Measurements from ENCODE around the gene CASP8. TPM values are rescaled to one million over a fixed set of nuclear protein-coding genes. Genes with fewer than 3 reads are reported as not detected.
A peak's percentile ranks its signal among the peaks of the same experiment; 100 is the strongest.

CASP8 gene
- total and polyA plus RNA-seq, 9 of the 15 experiments (the other 6 are each of a cell fraction or from before 2014, with no cell fraction given), result 10.2 to 31.4 (median 19.4) TPM

DNA sequence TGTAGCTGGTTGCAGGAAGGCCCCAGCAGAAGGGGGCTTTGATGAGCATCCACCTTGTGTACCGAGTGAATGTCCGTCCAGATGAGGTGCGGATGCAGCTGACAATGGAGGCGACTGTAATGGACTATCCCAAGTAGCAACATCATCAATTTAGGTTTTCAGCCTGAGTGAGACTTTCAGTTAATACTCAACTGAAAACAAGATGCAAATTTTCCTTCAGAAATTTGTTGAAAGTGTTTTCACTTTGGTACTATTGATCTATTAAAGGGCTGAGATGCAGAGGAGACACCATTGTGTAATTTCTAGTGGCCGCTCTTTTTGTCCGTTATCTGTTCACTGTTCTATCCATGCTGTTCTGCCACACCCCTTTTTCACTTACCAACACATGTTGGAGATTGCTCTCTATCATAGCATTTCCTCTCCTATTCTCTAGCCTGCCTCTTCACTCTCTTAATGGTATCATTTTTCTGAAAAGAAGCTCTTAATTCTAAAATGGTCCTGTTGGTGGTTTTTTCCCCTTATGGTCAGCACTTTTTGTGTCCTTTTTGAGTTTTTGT is 12.0 kb upstream of the CASP8 start (continued):
- TF ChIP-seq, protein P1, sequence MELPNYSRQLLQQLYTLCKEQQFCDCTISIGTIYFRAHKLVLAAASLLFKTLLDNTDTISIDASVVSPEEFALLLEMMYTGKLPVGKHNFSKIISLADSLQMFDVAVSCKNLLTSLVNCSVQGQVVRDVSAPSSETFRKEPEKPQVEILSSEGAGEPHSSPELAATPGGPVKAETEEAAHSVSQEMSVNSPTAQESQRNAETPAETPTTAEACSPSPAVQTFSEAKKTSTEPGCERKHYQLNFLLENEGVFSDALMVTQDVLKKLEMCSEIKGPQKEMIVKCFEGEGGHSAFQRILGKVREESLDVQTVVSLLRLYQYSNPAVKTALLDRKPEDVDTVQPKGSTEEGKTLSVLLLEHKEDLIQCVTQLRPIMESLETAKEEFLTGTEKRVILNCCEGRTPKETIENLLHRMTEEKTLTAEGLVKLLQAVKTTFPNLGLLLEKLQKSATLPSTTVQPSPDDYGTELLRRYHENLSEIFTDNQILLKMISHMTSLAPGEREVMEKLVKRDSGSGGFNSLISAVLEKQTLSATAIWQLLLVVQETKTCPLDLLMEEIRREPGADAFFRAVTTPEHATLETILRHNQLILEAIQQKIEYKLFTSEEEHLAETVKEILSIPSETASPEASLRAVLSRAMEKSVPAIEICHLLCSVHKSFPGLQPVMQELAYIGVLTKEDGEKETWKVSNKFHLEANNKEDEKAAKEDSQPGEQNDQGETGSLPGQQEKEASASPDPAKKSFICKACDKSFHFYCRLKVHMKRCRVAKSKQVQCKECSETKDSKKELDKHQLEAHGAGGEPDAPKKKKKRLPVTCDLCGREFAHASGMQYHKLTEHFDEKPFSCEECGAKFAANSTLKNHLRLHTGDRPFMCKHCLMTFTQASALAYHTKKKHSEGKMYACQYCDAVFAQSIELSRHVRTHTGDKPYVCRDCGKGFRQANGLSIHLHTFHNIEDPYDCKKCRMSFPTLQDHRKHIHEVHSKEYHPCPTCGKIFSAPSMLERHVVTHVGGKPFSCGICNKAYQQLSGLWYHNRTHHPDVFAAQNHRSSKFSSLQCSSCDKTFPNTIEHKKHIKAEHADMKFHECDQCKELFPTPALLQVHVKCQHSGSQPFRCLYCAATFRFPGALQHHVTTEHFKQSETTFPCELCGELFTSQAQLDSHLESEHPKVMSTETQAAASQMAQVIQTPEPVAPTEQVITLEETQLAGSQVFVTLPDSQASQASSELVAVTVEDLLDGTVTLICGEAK (IDR thresholded peaks at IDR 0.05), result peak; percentile 57; the same call in 1 of the 2 replicates
- TF ChIP-seq, protein P1 (CRISPR knock-in tag; IDR thresholded peaks at IDR 0.05), result no peak
- TF ChIP-seq TCF7 (IDR thresholded peaks at IDR 0.05; ENCODE audit: borderline replicate concordance), result no peak
- TF ChIP-seq CHD2 (IDR thresholded peaks at IDR 0.05; ENCODE audit: low read depth, low read length), result no peak
- TF ChIP-seq, protein P2, sequence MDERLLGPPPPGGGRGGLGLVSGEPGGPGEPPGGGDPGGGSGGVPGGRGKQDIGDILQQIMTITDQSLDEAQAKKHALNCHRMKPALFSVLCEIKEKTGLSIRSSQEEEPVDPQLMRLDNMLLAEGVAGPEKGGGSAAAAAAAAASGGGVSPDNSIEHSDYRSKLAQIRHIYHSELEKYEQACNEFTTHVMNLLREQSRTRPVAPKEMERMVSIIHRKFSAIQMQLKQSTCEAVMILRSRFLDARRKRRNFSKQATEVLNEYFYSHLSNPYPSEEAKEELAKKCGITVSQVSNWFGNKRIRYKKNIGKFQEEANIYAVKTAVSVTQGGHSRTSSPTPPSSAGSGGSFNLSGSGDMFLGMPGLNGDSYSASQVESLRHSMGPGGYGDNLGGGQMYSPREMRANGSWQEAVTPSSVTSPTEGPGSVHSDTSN (CRISPR knock-in tag; IDR thresholded peaks at IDR 0.05; ENCODE audit: low read depth), result no peak
- TF ChIP-seq, protein P2 (tag; conservative IDR thresholded peaks at IDR 0.05; ENCODE audit: low read depth), result no peak
- TF ChIP-seq GABPA (tag; conservative IDR thresholded peaks at IDR 0.05; ENCODE audit: low read depth), result no peak
- no peak for TF ChIP-seq LEF1 (IDR thresholded peaks at IDR 0.05)
- no peak for TF ChIP-seq MEF2D (tag; conservative IDR thresholded peaks at IDR 0.05; ENCODE audit: low read depth)
- no peak for TF ChIP-seq NFE2L1 (tag; IDR thresholded peaks at IDR 0.05; ENCODE audit: borderline replicate concordance, low read depth)
- 0 out of 4 replicates have a peak, but pooled peaks of 1 of the 2 experiments have one; percentile 56 for TF ChIP-seq SIN3A (IDR thresholded peaks at IDR 0.05; ENCODE audit: borderline replicate concordance in 2 of 2, control insufficient read depth in 1 of 2, low read depth in 2 of 2, low read length in 2 of 2)
- no peak for TF ChIP-seq RFX7 (CRISPR knock-in tag; IDR thresholded peaks at IDR 0.05)
- no peak for TF ChIP-seq BRF1 (IDR thresholded peaks at IDR 0.05; ENCODE audit: borderline replicate concordance, extremely low read depth, insufficient read length)
- TF ChIP-seq, protein P3, sequence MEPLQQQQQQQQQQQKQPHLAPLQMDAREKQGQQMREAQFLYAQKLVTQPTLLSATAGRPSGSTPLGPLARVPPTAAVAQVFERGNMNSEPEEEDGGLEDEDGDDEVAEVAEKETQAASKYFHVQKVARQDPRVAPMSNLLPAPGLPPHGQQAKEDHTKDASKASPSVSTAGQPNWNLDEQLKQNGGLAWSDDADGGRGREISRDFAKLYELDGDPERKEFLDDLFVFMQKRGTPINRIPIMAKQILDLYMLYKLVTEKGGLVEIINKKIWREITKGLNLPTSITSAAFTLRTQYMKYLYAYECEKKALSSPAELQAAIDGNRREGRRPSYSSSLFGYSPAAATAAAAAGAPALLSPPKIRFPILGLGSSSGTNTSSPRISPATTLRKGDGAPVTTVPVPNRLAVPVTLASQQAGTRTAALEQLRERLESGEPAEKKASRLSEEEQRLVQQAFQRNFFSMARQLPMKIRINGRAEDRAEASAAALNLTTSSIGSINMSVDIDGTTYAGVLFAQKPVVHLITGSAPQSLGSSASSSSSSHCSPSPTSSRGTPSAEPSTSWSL (CRISPR knock-in tag; IDR thresholded peaks at IDR 0.05; ENCODE audit: borderline replicate concordance), result no peak
- TF ChIP-seq ZNF224 (CRISPR knock-in tag; IDR thresholded peaks at IDR 0.05), result no peak
